SU-DHL-6 (cell line): ENCODE data around the gene PRKCE.

Experiments
- H2AFZ ChIP-seq: fragments of 200-600 bp; sonication (generic); 2 replicates; pipeline ENCODE4 v1.6.1; 2014; ENCODE audit warnings: low read depth, mild to moderate bottlenecking, moderate library complexity, mixed read lengths, antibody characterized with exemption, low read length; ENCODE audit not compliant: severe bottlenecking
- H3F3A ChIP-seq: fragments of 200-600 bp; shearing (Covaris generic); 2 replicates; pipeline ENCODE4 v1.6.0; 2016; ENCODE audit warnings: antibody characterized with exemption, mild to moderate bottlenecking; ENCODE audit not compliant: insufficient read depth
- H3K27ac ChIP-seq: fragments of 200-600 bp; sonication (generic); 2 replicates; pipeline ENCODE4 v1.5.1; 2016; ENCODE audit warnings: low read depth, mild to moderate bottlenecking, low read length, moderate library complexity, mixed read lengths
- H3K27me3 ChIP-seq: fragments of 200-600 bp; sonication (generic), shearing (Covaris generic); 2 replicates; pipeline ENCODE4 v1.6.0; 2014; ENCODE audit warnings: mild to moderate bottlenecking, low read length
- H3K36me3 ChIP-seq: fragments of 200-600 bp; sonication (generic); 2 replicates; pipeline ENCODE4 v1.6.1; 2014; ENCODE audit warnings: mild to moderate bottlenecking, low read length, mixed read lengths
- H3K4me2 ChIP-seq: fragments of 300-600, 200-600 bp; shearing (Covaris generic), sonication (generic); 2 replicates; pipeline ENCODE4 v1.6.0; 2014; ENCODE audit warnings: low read length, low read depth, mild to moderate bottlenecking; ENCODE audit not compliant: poor library complexity, severe bottlenecking
- H3K4me3 ChIP-seq: fragments of 200-600 bp; sonication (generic); 2 replicates; pipeline ENCODE4 v1.5.1; 2014; ENCODE audit warnings: antibody characterized with exemption, low read length, mild to moderate bottlenecking, mixed read lengths; ENCODE audit not compliant: insufficient read depth, poor library complexity, severe bottlenecking
- H3K79me2 ChIP-seq: fragments of 200-600 bp; sonication (generic); 2 replicates; pipeline ENCODE4 v1.6.1; 2014; ENCODE audit warnings: mild to moderate bottlenecking, low read length, moderate library complexity; ENCODE audit not compliant: insufficient read depth
- H3K9ac ChIP-seq: fragments of 200-600 bp; sonication (generic); 2 replicates; pipeline ENCODE4 v1.7.0; 2014; ENCODE audit warnings: mild to moderate bottlenecking, low read length
- H3K9me2 ChIP-seq: fragments of 200-600 bp; sonication (generic); replicated peaks from 2 replicates; pipeline ENCODE4 v1.6.1; 2014; ENCODE audit warnings: low read length; ENCODE audit not compliant: insufficient read depth
- H3K9me3 ChIP-seq: fragments of 200-600 bp; sonication (generic); 2 replicates; pipeline ENCODE4 v1.6.1; 2014; ENCODE audit warnings: low read length, mixed read lengths; ENCODE audit not compliant: insufficient read depth
- H4K20me1 ChIP-seq: fragments of 200-600 bp; sonication (generic); 2 replicates; pipeline ENCODE4 v1.6.1; 2014; ENCODE audit warnings: low read depth, mild to moderate bottlenecking, antibody characterized with exemption, low read length, moderate library complexity, mixed read lengths
- EZH2phosphoT487 ChIP-seq: fragments of 200-600 bp; sonication (generic), shearing (Covaris generic); conservative IDR thresholded peaks from 2 replicates; pipeline ENCODE4 v1.6.1; 2018; ENCODE audit warnings: mild to moderate bottlenecking, antibody characterized with exemption, low read length, moderate library complexity, mixed read lengths
- TF ChIP-seq, protein P1 (sequence below): fragments of 200-600 bp; sonication (generic); IDR thresholded peaks from one replicate; pipeline ENCODE4 v1.5.1; 2017; ENCODE audit warnings: antibody characterized with exemption, mild to moderate bottlenecking, low read length, moderate library complexity; ENCODE audit not compliant: insufficient read depth, poor library complexity, severe bottlenecking

PRKCE gene

DNA sequence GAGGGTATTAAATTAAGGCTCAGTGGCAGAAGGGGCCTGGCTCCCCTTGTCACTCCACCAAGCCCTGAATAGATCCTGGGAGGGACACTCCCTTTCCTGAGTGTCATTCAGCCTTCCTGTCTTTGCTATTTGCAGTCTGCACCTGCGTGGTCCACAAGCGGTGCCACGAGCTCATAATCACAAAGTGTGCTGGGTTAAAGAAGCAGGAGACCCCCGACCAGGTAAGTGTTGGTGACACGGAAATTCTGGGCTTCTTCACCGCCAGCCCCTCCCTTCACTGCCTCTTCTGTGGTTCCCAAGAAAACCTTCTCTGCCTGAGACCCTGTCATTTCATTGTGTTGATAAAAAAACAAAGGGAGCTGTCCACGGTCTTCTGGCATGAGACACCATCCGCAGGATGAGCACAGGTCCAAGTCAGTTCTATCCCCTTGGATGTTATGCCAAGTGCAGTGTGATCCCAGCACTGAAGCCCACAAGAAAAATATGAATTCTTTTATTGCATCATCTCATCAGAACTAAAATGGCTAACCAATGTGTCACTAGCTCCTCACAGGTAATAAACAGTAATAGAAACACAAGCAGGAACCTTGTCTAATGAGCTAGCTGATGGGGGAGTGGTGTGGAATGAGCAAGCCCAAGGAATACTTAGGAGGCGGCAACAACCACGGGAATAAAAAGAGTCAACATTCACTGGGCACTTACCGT lies 328.8 kb downstream of the PRKCE start:
- Histone ChIP-seq H3K4me3 (no peak overlapping the region), H3K27me3 (no peaks in the 10 kb centered on the region), H3K9me2 (no peaks in the 10 kb centered on the region), H4K20me1 (no peaks in the 10 kb centered on the region), H3K27ac (no peak overlapping the region), H3F3A (no peaks in the 10 kb centered on the region), H3K9ac (no peak overlapping the region), H3K9me3 (no peaks in the 10 kb centered on the region), H2AFZ (no peak overlapping the region), H3K36me3 (no peaks in the 10 kb centered on the region), H3K4me2 (no peak overlapping the region), H3K79me2 (no peaks in the 10 kb centered on the region)
- TF ChIP-seq, protein P1, sequence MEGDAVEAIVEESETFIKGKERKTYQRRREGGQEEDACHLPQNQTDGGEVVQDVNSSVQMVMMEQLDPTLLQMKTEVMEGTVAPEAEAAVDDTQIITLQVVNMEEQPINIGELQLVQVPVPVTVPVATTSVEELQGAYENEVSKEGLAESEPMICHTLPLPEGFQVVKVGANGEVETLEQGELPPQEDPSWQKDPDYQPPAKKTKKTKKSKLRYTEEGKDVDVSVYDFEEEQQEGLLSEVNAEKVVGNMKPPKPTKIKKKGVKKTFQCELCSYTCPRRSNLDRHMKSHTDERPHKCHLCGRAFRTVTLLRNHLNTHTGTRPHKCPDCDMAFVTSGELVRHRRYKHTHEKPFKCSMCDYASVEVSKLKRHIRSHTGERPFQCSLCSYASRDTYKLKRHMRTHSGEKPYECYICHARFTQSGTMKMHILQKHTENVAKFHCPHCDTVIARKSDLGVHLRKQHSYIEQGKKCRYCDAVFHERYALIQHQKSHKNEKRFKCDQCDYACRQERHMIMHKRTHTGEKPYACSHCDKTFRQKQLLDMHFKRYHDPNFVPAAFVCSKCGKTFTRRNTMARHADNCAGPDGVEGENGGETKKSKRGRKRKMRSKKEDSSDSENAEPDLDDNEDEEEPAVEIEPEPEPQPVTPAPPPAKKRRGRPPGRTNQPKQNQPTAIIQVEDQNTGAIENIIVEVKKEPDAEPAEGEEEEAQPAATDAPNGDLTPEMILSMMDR = no peak
- TF ChIP-seq EZH2phosphoT487 = no peak

DNA sequence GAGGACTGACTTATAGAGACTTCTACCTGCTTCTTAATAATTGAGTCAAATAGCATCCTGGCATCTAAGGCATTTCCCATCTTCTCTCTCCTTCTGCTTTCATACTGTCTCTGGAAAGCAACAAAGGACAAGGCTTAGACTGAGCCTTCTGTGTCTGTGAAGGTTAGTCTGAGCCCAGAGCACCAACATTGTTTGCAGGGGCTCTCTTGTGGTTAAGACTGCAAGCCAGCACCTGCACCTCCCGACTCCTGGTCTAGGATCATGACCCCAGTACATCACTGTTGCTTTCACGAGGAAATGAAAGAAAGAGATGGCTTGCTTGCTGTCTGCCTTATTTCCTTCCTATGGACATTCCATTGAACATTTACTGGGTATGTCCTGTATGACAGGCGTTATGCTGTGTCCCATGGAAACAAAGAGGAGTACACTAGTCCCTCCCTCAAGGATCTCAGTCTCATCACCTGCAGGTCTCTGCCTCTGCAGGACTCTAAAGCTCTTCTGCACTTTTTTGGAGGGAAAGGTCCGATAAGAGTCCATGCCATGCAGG lies 330.0 kb downstream of the PRKCE start:
- Histone ChIP-seq H3F3A (no peaks in the 10 kb centered on the region), H3K79me2 (no peaks in the 10 kb centered on the region), H3K36me3 (no peaks in the 10 kb centered on the region), H3K9ac (no peak overlapping the region), H3K27me3 (no peaks in the 10 kb centered on the region), H4K20me1 (no peaks in the 10 kb centered on the region), H3K9me2 (no peaks in the 10 kb centered on the region), H3K27ac (no peak overlapping the region), H2AFZ (no peak overlapping the region), H3K9me3 (no peaks in the 10 kb centered on the region), H3K4me2 (no peak overlapping the region), H3K4me3 (no peak overlapping the region)
- TF ChIP-seq EZH2phosphoT487 = no peak
- TF ChIP-seq, protein P1 = no peak

DNA sequence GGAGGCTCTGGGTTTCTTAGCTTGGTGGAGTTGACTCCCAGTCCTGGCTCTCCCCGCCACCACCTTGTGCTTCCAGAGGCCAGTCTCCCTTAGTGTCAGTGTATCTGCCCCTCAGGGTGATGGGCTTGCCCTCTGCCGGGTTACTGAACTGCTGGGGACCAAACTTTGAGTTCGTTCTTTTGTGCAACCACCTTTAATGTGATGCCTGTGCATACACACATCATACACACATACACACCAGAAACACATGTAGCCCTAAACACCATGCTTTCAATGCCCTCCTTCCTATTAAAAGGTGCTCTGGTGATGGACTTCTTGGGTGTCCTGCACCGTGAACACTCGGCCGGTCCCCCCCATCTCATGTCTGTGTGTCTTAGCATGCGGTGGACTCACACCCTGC lies 330.6 kb downstream of the PRKCE start:
- no peaks in the 10 kb centered on the region for H3F3A ChIP-seq
- no peak overlapping the region for H3K4me2 ChIP-seq
- no peaks in the 10 kb centered on the region for H3K36me3 ChIP-seq
- H3K9me2 ChIP-seq = no peaks in the 10 kb centered on the region
- H4K20me1 ChIP-seq = no peaks in the 10 kb centered on the region
- H3K27ac ChIP-seq = no peak overlapping the region
- H3K9me3 ChIP-seq = no peaks in the 10 kb centered on the region
- TF ChIP-seq EZH2phosphoT487 = no peak
- TF ChIP-seq, protein P1 = no peak
- H3K4me3 ChIP-seq = no peak overlapping the region
- no peak overlapping the region for H2AFZ ChIP-seq
- no peaks in the 10 kb centered on the region for H3K27me3 ChIP-seq
- no peaks in the 10 kb centered on the region for H3K79me2 ChIP-seq
- H3K9ac ChIP-seq = no peak overlapping the region
